ENCODE measurements around the gene LCN12. TPM values are rescaled to one million over a fixed set of nuclear protein-coding genes. Genes with fewer than 3 reads are reported as not detected.

LCN12 gene
- total RNA-seq, 6 experiments from 2014 or later = 2.7 to 36.4 (median 20.3) TPM

- WGBS (ENCODE audit: insufficient coverage, low coverage, low lambda C conversion rate, missing lambda C conversion rate) = 56% methylated on average over 2 of the region's 3 CpGs
- ATAC-seq = no peak
- peaks cover 0 to 36% (median 14%) of the 10 kb centered on the region in 4 donors for H3K4me1 ChIP-seq
- peaks cover 0 to 4% (median 3%) of the 10 kb centered on the region in 4 donors for H3K36me3 ChIP-seq
- no peaks in the 10 kb centered on the region for H3K27me3 ChIP-seq
- H3K4me3 ChIP-seq = no peak overlapping the region
- intact Hi-C loops (cut with DNase I) = loop anchor here in 1 of 2 donors (10.0 kb wide), 1 partner anchor 51 kb away; the partner anchor contains the start of gene TRAF2
- no peaks in the 10 kb centered on the region for H3K9me3 ChIP-seq
- no peak for TF ChIP-seq CTCF (IDR thresholded peaks at IDR 0.05)
- H3K27ac ChIP-seq = no peak overlapping the region
- no peak for DNase-seq
These were observed 16.4 kb upstream of the LCN12 start for GRCh38 chr9:136935651-136936050.

- intact Hi-C loops (cut with DNase I) = loop anchor here in 1 of 2 donors (10.0 kb wide), 1 partner anchor 52 kb away; the partner anchor contains the start of gene TRAF2
- TF ChIP-seq CTCF (IDR thresholded peaks at IDR 0.05) (no peak), POLR2A (IDR thresholded peaks at IDR 0.05) (no peak)
- peaks cover 0 to 43% (median 18%) of the 10 kb centered on the region in 4 donors for H3K4me1 ChIP-seq
- peak overlapping the region in 1 of 3 donors; percentile 98 for H3K27ac ChIP-seq
- 90% methylated on average over 6 of the region's 8 CpGs for WGBS (ENCODE audit: insufficient coverage, low coverage, low lambda C conversion rate, missing lambda C conversion rate)
- peaks cover 0 to 15% (median 12%) of the 10 kb centered on the region in 4 donors for H3K36me3 ChIP-seq
- no peak for DNase-seq
- no peak for ATAC-seq
- H3K27me3 ChIP-seq = no peaks in the 10 kb centered on the region
- H3K9me3 ChIP-seq = no peaks in the 10 kb centered on the region
- H3K4me3 ChIP-seq = no peak overlapping the region
These were observed 15.4 kb upstream of the LCN12 start for GRCh38 chr9:136936645-136937170.

- no peak for DNase-seq
- peak overlapping the region; percentile 56 to 98 (median 91) for H3K27ac ChIP-seq
- intact Hi-C loops (cut with DNase I) = loop anchor here in 1 of 2 donors (10.0 kb wide), 1 partner anchor 53 kb away; the partner anchor contains the start of gene TRAF2
- no peak overlapping the region for H3K4me3 ChIP-seq
- ATAC-seq = no peak
- 75% methylated on average over 4 of the region's 15 CpGs for WGBS (ENCODE audit: insufficient coverage, low coverage, low lambda C conversion rate, missing lambda C conversion rate)
- no peaks in the 10 kb centered on the region for H3K27me3 ChIP-seq
- no peaks in the 10 kb centered on the region for H3K9me3 ChIP-seq
- peaks cover 0 to 43% (median 20%) of the 10 kb centered on the region in 4 donors for H3K4me1 ChIP-seq
- TF ChIP-seq CTCF (IDR thresholded peaks at IDR 0.05) (no peak), POLR2A (IDR thresholded peaks at IDR 0.05) (no peak)
- peaks cover 4 to 22% (median 19%) of the 10 kb centered on the region in 4 donors for H3K36me3 ChIP-seq
These were observed 14.7 kb upstream of the LCN12 start for GRCh38 chr9:136937186-136938001.

- Histone ChIP-seq H3K9me3 (no peaks in the 10 kb centered on the region), H3K27me3 (no peaks in the 10 kb centered on the region), H3K4me1 (peaks cover 0 to 51% (median 25%) of the 10 kb centered on the region in 4 donors), H3K36me3 (peaks cover 6 to 24% (median 22%) of the 10 kb centered on the region in 4 donors), H3K27ac (peak overlapping the region; percentile 74 to 98 (median 91)), H3K4me3 (no peak overlapping the region)
- 82% methylated on average over 10 of the region's 28 CpGs for WGBS (ENCODE audit: insufficient coverage, low coverage, low lambda C conversion rate, missing lambda C conversion rate)
- TF ChIP-seq POLR2A (IDR thresholded peaks at IDR 0.05) = no peak
- TF ChIP-seq CTCF (IDR thresholded peaks at IDR 0.05) = no peak
- DNase-seq (peak in 1 of 3 donors; percentile 53), ATAC-seq (no peak)
- intact Hi-C loops (cut with DNase I) = loop anchor here in 1 of 2 donors (10.0 kb wide), 1 partner anchor 55 kb away; the partner anchor contains the start of gene TRAF2
These were observed 12.6 kb upstream of the LCN12 start for GRCh38 chr9:136939431-136939995.

Data from right lobe of liver (tissue), 6 donors.